Measurements from ENCODE around the gene RAB42.

Gene RAB42

DNA sequence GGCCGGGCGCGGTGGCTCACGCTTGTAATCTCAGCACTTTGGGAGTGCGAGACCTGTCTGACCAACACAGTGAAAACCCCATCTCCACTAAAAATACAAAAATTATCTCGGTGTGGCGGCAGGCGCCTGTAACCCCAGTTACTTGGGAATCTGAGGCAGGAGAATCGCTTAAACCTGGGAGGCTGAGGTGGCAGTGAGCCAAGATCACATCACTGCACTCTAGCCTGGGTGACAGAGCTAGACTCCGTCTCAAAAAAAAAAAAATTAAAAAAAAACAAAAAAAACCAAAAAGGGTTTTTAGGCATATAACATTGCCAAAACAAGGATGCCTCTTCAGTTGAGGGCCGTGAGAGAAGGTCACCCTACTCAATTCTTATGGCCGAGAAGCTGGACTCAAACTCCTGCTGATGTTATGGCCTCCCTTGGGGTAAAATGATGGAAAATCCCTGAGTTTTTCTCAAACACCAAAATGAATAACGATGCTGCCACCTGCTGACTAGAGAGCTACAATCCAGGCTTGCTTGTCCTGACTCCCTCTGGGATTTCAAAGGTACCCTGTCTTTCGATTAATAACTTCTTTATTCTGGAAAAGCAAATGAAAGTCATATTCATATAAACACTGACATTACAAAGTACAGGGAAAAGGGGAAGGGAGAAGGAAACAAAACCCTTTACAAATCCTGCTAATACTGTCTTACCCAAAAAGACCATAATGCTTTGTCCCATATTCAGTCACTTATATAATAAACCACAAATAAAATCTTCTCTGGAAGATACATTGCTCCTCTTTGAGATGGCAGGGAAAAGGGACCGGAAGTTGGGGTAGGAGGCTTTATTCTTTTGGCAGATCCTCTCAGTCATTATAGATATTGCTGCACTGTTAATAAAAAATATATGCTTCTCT, 10.7 kb downstream of the RAB42 start:
- H3K9me3 Mint-ChIP-seq, result no peaks in the 10 kb centered on the region
- H3K4me3 Mint-ChIP-seq, result no peak overlapping the region
- peaks cover 10% of the 10 kb centered on the region for H3K4me1 Mint-ChIP-seq
- no peak for ATAC-seq
- no peak overlapping the region for H3K27ac Mint-ChIP-seq
- DNase-seq (ENCODE audit: low spot score in 2 of 2), result no peak
- H3K36me3 Mint-ChIP-seq, result peaks cover 60% of the 10 kb centered on the region

DNA sequence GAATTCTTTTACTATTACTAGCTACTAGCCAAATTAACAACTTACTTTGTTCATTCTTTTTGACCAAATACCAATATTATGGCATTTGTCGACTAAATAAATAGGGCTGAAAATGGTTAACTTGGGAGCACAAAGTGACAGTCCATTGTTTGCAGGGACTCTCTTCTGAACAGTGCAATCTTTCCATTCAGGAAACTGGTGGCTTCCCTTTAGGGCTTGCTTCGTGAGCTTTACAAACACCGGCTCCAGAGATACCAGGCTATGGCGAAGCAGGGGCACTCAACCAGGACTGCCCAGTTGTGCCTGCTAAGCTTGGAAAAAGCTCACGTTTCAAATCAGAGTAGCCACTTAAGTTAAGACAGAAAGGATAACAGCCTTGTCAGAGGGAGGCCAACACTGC, 12.3 kb downstream of the RAB42 start:
- Mint-ChIP-seq H3K36me3 (peaks cover 77% of the 10 kb centered on the region), H3K27ac (no peak overlapping the region)

DNA sequence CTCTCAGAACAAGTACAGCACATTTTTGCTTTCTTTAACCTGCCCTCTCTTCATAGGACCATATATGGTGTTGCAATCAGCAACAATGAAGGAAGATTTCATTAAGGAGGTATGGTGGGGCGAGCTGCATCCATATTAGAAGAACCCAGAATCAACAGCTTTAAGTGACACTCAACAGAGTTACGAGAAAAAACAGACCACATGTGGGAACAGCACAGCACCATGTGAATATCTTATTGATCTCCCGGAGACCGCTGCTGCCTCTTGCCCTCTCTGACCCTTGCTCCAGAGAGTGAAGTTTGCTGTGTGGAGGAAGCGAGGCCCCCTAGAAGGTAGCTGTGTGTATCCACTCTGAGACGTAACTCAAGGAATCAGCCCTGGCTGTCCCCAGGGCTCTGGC, 12.9 kb downstream of the RAB42 start:
- no peak for ATAC-seq
- Mint-ChIP-seq H3K4me1 (peaks cover 10% of the 10 kb centered on the region), H3K36me3 (peaks cover 82% of the 10 kb centered on the region), H3K9me3 (no peaks in the 10 kb centered on the region), H3K27ac (no peak overlapping the region), H3K4me3 (no peak overlapping the region)
- DNase-seq (ENCODE audit: low spot score in 2 of 2), result no peak

More for the DNA sequence above, 12.3 kb downstream of the RAB42 start:
- no peak overlapping the region for H3K4me3 Mint-ChIP-seq
- no peak for ATAC-seq
- no peak for DNase-seq (ENCODE audit: low spot score in 2 of 2)
- H3K9me3 Mint-ChIP-seq, result no peaks in the 10 kb centered on the region
- H3K4me1 Mint-ChIP-seq, result peaks cover 10% of the 10 kb centered on the region

DNA sequence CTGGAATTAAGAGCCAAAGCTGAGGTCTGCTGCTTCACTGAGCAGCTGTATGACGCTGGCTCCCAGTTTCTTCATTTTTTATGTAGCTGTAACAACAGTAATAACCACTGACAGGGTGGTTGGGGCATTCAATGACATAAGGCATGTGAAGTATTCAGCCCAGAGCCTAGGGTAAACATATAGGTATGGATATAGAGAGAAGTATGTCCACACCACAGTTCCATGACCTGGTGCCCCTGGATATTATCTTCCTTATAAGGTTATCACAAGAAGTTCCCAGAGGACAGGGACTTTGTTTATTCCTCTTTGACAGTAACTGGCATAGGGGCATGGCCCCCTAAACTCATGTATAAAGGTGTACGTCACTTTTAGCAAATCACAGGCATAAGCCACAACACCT, 14.7 kb downstream of the RAB42 start:
- DNase-seq (ENCODE audit: low spot score in 2 of 2) (no peak), ATAC-seq (no peak)
- peaks cover 5% of the 10 kb centered on the region for H3K4me1 Mint-ChIP-seq
- no peak overlapping the region for H3K27ac Mint-ChIP-seq
- H3K9me3 Mint-ChIP-seq, result no peaks in the 10 kb centered on the region
- H3K4me3 Mint-ChIP-seq, result no peak overlapping the region
- H3K36me3 Mint-ChIP-seq, result peaks cover 88% of the 10 kb centered on the region

DNA sequence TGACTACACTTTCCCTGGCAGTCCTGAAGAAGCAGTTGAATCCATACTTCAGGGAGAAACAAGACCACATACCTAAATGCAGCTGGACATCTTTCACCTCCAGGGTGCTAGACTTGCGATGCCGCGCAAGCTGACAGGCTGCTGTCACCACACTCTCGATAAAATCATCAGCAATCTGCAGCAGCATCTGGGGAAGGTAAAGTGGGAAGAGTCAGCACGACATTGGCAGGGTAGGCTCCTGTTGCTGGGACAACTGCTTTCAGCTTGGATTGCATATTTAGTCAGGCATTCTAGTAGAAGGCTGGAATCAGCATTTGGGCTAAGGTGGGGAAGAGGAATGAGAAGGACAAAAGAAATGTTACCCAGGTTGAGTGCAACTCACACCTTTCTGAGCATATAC, 21.1 kb downstream of the RAB42 start:
- ATAC-seq (no peak), DNase-seq (ENCODE audit: low spot score in 2 of 2) (no peak)
- Mint-ChIP-seq H3K9me3 (no peaks in the 10 kb centered on the region), H3K36me3 (peaks cover 93% of the 10 kb centered on the region), H3K4me1 (no peaks in the 10 kb centered on the region), H3K4me3 (no peak overlapping the region), H3K27ac (no peak overlapping the region)

DNA sequence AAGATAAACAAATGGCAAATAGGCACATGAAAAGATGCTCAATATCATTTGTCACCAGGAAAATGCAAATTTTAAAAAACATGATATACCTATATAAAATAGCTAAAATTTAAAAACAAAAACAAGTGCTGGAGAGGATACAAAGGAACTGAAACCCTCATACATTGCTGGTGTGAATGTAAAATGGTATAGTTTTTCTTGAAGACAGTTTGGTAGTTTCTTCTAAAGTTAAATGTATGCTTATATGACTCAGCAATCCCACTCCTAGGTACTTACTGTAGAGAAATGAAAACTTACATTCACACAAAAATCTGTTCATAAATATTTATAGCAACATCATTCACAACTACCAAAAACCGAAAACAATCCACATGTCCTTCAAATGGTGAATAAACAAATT, 39.6 kb downstream of the RAB42 start:
- H3K27ac Mint-ChIP-seq, result peak overlapping the region; percentile 54
- H3K4me3 Mint-ChIP-seq, result no peak overlapping the region
- no peaks in the 10 kb centered on the region for H3K9me3 Mint-ChIP-seq
- H3K36me3 Mint-ChIP-seq, result peaks cover 12% of the 10 kb centered on the region
- no peak for ATAC-seq
- no peak for DNase-seq (ENCODE audit: low spot score in 2 of 2)
- H3K4me1 Mint-ChIP-seq, result peaks cover 9% of the 10 kb centered on the region

DNA sequence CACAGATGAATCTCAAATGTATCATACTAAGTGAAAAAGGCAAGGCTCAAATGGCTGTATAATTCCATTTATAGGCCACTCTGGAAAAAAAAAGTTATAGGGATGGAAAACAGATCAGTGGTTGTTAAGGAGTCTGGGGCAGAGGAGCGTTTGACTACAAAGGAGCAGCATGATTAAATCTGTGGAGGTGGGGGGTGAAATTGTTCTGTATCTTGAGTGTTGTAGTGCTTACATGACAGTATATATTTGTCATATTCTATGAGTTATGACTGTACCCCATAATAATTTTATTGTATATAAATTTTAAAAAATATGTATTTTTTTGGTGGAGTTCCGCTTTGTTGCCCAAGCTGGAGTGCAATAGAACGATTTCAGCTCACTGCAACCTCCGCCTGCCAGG, 40.5 kb downstream of the RAB42 start:
- peak overlapping the region; percentile 54 for H3K27ac Mint-ChIP-seq
- no peak overlapping the region for H3K4me3 Mint-ChIP-seq
- H3K36me3 Mint-ChIP-seq, result peaks cover 14% of the 10 kb centered on the region
- no peaks in the 10 kb centered on the region for H3K9me3 Mint-ChIP-seq
- ATAC-seq (no peak), DNase-seq (ENCODE audit: low spot score in 2 of 2) (no peak)
- peaks cover 9% of the 10 kb centered on the region for H3K4me1 Mint-ChIP-seq

DNA sequence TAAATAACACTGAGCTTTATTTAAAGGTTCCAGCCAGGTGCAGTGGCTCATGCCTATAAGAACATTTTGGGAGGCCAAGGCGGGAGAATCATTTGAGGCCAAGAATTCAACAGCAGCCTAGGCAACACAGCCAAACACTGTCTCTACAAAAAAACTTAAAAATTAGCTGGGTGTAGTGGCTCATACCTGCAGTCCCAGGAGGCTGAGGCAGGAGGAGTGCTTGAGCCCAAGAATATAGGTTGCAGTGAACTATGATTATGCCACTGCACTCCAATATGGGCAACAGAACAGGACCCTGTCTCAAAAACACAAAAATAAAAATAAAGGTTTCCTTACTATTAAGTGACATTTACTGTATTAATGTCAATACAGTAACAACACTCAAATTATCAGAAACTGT, 48.7 kb downstream of the RAB42 start:
- Mint-ChIP-seq H3K9me3 (no peaks in the 10 kb centered on the region), H3K4me1 (peaks cover 32% of the 10 kb centered on the region), H3K36me3 (peaks cover 35% of the 10 kb centered on the region), H3K4me3 (peak overlapping the region; percentile 100), H3K27ac (peak overlapping the region; percentile 14)
- DNase-seq (ENCODE audit: low spot score in 2 of 2), result no peak
- ATAC-seq, result no peak

DNA sequence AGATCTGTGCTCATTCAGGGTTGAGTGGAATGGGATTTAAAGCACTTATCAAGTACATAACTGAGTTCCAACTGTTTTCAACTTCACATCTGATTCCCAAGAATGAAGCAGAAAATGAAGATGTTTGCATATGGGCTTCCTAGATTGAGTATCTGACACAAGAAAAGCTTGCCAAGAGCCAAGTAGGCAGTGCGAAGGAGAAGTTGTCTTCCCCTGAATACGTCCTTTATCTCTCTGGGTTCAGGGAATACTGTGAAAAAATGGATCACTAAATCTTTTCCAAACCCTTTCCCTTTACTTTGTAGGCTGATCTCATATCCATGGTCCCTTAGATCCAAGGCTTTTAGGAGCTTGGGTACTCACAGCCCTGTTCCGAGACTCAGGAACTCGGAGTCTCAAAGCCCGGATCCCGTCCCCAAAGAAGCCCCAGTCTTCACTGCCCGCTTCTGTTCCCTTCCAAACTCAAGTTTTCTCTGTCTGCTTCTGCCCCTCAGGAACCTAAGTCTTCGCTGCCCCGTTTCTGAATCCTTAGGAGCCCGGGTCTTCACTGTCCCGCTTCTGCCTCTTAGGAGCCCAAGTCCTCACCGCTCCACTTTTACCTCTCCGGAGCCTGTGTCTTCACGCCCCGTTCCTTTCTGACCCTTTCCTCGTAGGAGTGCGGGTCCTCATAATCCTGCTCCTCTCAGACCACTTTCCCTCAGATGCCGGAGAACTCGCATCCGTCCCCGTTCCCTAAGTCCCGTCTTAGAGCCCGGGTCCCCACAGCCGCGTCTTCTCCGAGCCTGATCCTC, 50.2 kb downstream of the RAB42 start:
- Mint-ChIP-seq H3K36me3 (peaks cover 28% of the 10 kb centered on the region), H3K9me3 (no peaks in the 10 kb centered on the region), H3K4me3 (peak overlapping the region; percentile 100), H3K4me1 (peaks cover 32% of the 10 kb centered on the region), H3K27ac (peak overlapping the region; percentile 99)
- ATAC-seq, result peak; percentile 43
- DNase-seq (ENCODE audit: low spot score in 2 of 2), result no peak

DNA sequence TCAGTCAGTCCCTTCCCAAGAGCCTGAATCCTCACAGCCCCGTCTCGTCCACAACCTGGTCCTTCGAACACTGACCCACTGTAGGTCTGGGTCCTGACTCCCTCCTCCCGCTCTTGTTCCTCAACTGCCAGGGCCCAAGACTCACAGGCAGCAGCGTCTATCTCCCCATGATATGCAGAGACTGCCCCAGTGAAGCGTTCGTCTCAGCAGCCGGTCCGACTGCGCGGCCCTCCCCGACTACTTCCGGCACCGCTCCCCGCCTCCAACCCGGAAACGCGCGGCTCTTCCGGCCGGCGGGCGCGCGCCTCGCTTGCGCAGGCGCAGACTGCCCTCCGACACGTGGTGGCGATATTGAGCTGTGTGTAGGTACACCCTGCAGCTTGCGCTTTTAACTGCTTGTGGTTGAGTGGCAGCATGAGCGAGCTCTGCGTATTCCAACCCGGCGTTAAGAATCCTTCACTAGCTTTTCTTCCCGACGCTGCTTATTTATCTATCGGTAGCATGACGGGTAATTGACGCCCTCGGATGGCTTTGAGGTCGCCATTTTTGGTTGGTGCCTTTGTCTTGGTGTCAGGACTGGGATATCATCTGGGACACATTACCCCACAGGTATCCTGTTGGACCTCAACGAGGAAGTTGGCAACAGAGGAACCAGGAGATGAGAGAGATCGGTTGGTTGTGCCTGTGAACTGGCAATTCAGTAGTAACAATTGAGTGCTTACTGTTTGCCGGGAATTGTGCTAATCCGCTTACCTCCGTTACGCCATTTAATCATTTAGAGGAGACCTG, 51.0 kb downstream of the RAB42 start, which contains the start of gene TAF12:
TAF12 (minus strand) TSS at position 221 of the 789 bp plus-strand sequence. CDS start 20,986 bp downstream, outside the sequence.
- Mint-ChIP-seq H3K36me3 (peaks cover 35% of the 10 kb centered on the region), H3K9me3 (no peaks in the 10 kb centered on the region), H3K4me1 (peaks cover 36% of the 10 kb centered on the region)

DNA sequence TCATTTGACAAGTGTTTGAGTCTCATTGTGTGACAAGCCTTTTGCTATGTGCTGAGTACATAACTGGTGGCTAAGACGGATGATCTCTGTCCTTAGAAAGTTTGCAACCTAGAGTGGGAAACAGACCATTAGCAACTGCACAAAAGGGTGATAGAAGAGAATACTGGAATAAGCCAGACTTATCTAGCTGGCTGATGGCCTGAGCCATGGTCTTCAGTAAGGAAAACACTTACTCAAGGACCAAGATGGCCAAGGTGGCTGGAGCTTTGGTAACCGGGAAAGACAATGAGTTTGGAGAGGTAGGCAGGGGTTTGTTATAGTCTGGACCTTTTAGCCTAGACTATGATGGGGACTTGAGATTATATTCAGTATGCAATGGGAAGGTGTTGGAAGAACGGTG, 52.4 kb downstream of the RAB42 start:
- Mint-ChIP-seq H3K9me3 (no peaks in the 10 kb centered on the region), H3K27ac (peak overlapping the region; percentile 99), H3K4me3 (peak overlapping the region; percentile 100), H3K4me1 (peaks cover 47% of the 10 kb centered on the region), H3K36me3 (peaks cover 49% of the 10 kb centered on the region)
- ATAC-seq (no peak), DNase-seq (ENCODE audit: low spot score in 2 of 2) (no peak)

More for the DNA sequence above, 51.0 kb downstream of the RAB42 start, which contains the start of gene TAF12:
- H3K4me3 Mint-ChIP-seq, result peak within 1 kb of the TSS; percentile 100
- DNase-seq (ENCODE audit: low spot score in 2 of 2), result peak; percentile 70 to 91
- H3K27ac Mint-ChIP-seq, result peak within 1 kb of the TSS; percentile 99
- peak; percentile 93 for ATAC-seq
